ENCODE data around the gene NEU2. TPM values are rescaled to one million over a fixed set of nuclear protein-coding genes. Genes with fewer than 3 reads are reported as not detected.
A peak's percentile ranks its signal among the peaks of the same experiment; 100 is the strongest.
"Not testable (repeated sequence)": the region's sequence is repeated elsewhere in the genome, so short reads cannot be mapped to it uniquely, and the experiment has no call there.

Gene NEU2
- total RNA-seq, 1 donor from 2014 or later: not detected

DNA sequence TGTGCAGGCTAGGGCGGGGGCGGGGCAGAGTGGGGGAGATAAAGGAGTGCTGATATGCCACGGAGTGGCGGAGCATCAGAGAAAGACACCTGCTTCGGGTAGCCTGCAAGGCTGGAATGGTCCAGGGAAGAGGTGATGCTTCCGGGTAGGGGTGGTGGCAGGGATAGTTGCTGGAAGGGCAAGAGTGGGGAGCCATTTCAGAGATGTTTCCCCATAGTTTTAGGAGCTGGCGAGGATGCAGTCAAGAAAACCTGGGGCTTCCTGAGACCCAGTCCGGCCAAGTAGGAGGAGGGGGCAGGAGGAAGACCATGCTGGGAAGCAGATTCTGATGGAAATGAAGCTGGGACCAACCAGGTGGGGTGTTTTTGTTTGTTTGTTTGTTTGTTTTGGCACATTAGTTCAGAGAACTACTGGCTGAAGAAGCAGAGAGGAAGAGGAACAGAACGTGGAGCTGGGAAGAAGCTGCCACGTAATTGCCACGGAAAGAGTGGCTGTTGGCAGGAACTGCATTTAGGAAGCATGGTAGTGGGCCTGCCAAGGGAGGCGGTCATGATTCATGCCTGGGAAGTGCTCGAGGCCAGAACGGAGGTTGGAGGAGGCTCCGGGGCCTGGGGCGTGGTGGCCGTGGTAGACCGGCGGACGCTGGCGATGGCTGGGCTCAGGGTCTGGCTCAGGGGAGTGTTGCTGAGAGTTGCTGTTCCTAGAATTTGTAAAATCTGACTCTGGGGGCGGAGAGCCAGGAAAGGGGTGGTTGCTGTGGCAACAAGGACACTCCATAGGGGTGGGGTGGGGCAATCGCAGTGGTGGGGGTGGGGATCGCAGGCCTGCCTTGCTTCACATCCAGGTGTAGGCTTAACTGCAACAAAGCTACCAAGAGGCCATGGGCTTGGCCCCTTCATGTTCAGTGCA, 19.0 kb downstream of the NEU2 start:
- H3K4me1 ChIP-seq: peaks cover 25% of the 10 kb centered on the region
- intact Hi-C loops (cut with micrococcal nuclease): no loop called here

DNA sequence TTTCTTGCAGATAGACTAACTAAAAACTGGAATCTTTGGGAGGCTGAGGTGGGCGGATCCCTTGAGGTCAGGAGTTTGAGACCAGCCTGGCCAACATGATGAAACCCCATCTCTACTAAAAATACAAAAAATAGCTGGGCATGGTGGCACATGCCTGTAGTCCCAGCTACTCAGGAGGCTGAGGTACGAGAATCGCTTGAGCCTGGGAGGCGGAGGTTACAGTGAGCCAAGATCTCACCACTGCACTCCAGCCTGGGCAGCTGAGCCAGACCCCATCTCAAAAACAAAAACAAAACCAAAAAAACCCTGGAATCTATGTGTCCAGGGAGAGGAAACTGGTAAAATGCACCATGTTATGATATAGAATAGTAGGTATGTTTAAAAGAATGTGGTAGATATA, 20.0 kb downstream of the NEU2 start:
- H3K9me3 ChIP-seq (replicated peaks); H3K4me3 ChIP-seq; H3K36me3 ChIP-seq; intact Hi-C loops (cut with micrococcal nuclease); DNase-seq: not testable (repeated sequence)
- peaks cover 56% of the 10 kb centered on the region for H3K27me3 ChIP-seq (ENCODE audit: low read depth)
- peaks cover 25% of the 10 kb centered on the region for H3K4me1 ChIP-seq
- H3K27ac ChIP-seq (replicated peaks): peak overlapping the region; percentile 73

More for the DNA sequence above, 19.0 kb downstream of the NEU2 start:
- TF ChIP-seq, protein P1, sequence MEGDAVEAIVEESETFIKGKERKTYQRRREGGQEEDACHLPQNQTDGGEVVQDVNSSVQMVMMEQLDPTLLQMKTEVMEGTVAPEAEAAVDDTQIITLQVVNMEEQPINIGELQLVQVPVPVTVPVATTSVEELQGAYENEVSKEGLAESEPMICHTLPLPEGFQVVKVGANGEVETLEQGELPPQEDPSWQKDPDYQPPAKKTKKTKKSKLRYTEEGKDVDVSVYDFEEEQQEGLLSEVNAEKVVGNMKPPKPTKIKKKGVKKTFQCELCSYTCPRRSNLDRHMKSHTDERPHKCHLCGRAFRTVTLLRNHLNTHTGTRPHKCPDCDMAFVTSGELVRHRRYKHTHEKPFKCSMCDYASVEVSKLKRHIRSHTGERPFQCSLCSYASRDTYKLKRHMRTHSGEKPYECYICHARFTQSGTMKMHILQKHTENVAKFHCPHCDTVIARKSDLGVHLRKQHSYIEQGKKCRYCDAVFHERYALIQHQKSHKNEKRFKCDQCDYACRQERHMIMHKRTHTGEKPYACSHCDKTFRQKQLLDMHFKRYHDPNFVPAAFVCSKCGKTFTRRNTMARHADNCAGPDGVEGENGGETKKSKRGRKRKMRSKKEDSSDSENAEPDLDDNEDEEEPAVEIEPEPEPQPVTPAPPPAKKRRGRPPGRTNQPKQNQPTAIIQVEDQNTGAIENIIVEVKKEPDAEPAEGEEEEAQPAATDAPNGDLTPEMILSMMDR (IDR thresholded peaks at IDR 0.05; ENCODE audit: borderline replicate concordance): no peak
- no peaks in the 10 kb centered on the region for H3K36me3 ChIP-seq
- H3K9me3 ChIP-seq (replicated peaks): no peaks in the 10 kb centered on the region
- DNase-seq: peak; percentile 79
- H3K27me3 ChIP-seq (ENCODE audit: low read depth): peaks cover 60% of the 10 kb centered on the region
- H3K4me3 ChIP-seq: no peak overlapping the region
- H3K27ac ChIP-seq (replicated peaks): peak overlapping the region; percentile 73

DNA sequence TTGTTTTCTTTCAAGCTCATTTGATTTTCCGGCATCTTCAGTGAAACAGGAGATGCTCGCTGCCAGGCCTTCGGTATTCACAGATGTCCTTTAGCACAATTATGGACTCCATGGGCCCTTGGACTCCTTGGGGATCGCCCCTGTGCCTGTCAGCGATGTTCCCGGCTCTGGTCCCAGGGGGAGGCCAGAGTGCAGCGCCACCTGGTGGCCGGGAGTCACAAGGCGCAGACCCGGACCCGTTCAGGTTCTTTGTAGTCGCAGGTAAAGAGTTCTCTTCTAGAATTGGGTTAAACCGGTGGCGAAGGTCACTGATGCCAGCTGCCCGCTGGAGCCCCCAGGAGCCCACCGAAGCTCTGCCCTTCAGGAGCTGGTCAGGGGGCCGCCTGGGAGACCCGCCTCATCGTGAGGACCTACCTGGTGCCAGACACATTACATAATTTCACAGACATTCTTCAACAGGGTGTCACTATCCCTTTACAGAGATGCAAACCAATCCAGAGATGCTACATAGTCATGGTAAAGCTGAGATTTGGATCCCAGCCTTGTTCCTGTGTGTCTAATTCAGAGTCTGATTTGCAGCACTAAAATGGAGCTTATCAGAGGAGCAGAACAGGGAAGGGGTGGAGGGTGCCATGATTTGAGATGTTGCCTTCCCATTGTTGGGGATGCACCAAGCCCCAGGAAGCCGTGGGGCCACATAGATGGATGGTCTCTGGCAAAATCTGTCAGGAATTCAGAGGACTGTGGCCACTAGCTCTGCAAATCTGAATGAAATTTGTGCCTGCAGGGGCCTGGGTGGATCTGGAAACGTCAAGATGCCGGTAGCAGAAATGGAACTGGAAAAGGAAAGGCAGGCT, 21.7 kb downstream of the NEU2 start:
- peaks cover 28% of the 10 kb centered on the region for H3K4me1 ChIP-seq
- peak; percentile 62 for DNase-seq
- intact Hi-C loops (cut with micrococcal nuclease): no loop called here
- no peaks in the 10 kb centered on the region for H3K36me3 ChIP-seq
- no peak overlapping the region for H3K27ac ChIP-seq (replicated peaks)
- H3K9me3 ChIP-seq (replicated peaks): no peaks in the 10 kb centered on the region
- TF ChIP-seq, protein P1 (IDR thresholded peaks at IDR 0.05; ENCODE audit: borderline replicate concordance): peak; percentile 91
- no peak overlapping the region for H3K4me3 ChIP-seq
- H3K27me3 ChIP-seq (ENCODE audit: low read depth): peaks cover 44% of the 10 kb centered on the region

DNA sequence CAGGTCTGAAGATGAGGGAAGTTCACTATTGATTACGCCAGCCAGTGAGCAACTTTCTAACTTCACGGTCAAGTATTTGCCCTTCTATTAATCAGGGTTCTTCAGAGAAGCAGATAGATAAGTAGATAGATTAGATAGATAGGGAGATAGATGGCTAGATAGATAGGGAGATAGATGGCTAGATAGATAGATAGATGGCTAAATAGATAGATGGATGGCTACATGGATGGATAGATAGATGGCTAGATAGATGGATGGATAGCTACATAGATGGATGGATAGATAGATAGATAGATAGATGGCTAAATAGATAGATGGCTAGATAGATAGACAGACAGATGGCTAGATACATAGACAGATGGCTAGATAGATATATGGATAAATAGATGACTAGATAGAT, 22.9 kb downstream of the NEU2 start:
- intact Hi-C loops (cut with micrococcal nuclease): no loop called here
- no peak for DNase-seq
- H3K4me1 ChIP-seq: peaks cover 40% of the 10 kb centered on the region
- H3K4me3 ChIP-seq: no peak overlapping the region
- TF ChIP-seq, protein P1 (IDR thresholded peaks at IDR 0.05; ENCODE audit: borderline replicate concordance): no peak
- peaks cover 40% of the 10 kb centered on the region for H3K27me3 ChIP-seq (ENCODE audit: low read depth)
- H3K27ac ChIP-seq (replicated peaks): no peak overlapping the region
- H3K9me3 ChIP-seq (replicated peaks): no peaks in the 10 kb centered on the region
- no peaks in the 10 kb centered on the region for H3K36me3 ChIP-seq

DNA sequence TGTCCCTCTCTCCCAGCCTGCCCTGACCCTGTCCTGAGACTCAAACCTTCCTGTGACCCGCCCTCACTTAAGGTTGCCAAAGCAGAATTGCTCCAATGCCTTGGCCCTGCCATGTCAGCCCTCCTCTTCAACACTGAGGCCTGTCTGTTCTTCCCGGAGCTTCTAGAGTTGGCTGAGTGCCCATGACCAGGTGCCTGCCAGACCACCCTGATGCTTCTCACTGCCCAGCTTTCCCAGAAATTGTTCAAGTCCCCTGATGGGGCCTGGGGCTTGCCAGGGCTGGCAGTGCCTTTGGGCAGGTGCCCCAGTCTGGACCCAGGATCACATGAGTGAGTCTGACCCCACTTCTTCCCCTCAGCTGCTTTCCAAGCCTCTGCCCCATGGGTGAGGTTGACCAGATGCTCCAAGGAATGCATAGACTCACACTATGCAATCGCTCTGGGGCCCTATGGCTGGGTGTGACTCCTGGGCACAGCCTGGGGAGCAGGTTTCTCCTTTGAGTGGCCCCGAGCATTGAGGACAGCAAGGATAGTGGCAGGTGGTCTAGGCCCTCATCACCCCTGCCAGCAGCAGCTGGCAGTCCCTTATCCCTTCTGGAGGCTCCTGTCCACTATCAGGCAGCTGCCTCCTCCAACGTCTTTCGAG, 24.6 kb downstream of the NEU2 start:
- Histone ChIP-seq H3K27ac (replicated peaks) (no peak overlapping the region), H3K4me1 (peaks cover 46% of the 10 kb centered on the region), H3K9me3 (replicated peaks) (no peaks in the 10 kb centered on the region), H3K27me3 (ENCODE audit: low read depth) (peaks cover 23% of the 10 kb centered on the region), H3K4me3 (no peak overlapping the region), H3K36me3 (no peaks in the 10 kb centered on the region)
- TF ChIP-seq, protein P1 (IDR thresholded peaks at IDR 0.05; ENCODE audit: borderline replicate concordance): no peak
- DNase-seq: no peak
- intact Hi-C loops (cut with micrococcal nuclease): no loop called here
